ENCODE data around the gene STK32B. TPM values are rescaled to one million over a fixed set of nuclear protein-coding genes. Genes with fewer than 3 reads are reported as not detected.

Gene STK32B
- total and polyA plus RNA-seq, 5 donors from 2014 or later: not detected

- DNase-seq (no peak), ATAC-seq (ENCODE audit: low read depth in 2 of 2) (no peak)
- Mint-ChIP-seq H3K36me3 (no peaks in the 10 kb centered on the region), H3K9me3 (peaks cover 0 to 7% (median 0%) of the 10 kb centered on the region in 7 donors), H3K4me1 (no peaks in the 10 kb centered on the region), H3K27me3 (peaks cover 8% of the 10 kb centered on the region), H3K27ac (no peak overlapping the region), H3K4me3 (no peak overlapping the region)
- no peak overlapping the region for H3K27ac ChIP-seq (ENCODE audit: insufficient read depth, low read length, poor library complexity, severe bottlenecking)
- no peaks in the 10 kb centered on the region for H3K27me3 ChIP-seq (ENCODE audit: control insufficient read depth, insufficient read depth, low read length)
- no peak overlapping the region for H3K4me3 ChIP-seq (ENCODE audit: low read depth, low read length)
- no peaks in the 10 kb centered on the region for H3K9me3 ChIP-seq (ENCODE audit: control insufficient read depth in 2 of 2, low read length in 2 of 2)
- H3K4me1 ChIP-seq (ENCODE audit: control insufficient read depth, insufficient read depth, low read length, poor library complexity, severe bottlenecking): no peaks in the 10 kb centered on the region
- H3K36me3 ChIP-seq (ENCODE audit: control insufficient read depth, insufficient read depth, low read length): no peaks in the 10 kb centered on the region
Observed at GRCh38 chr4:5114950-5115349, 63.7 kb downstream of the STK32B start.

DNA sequence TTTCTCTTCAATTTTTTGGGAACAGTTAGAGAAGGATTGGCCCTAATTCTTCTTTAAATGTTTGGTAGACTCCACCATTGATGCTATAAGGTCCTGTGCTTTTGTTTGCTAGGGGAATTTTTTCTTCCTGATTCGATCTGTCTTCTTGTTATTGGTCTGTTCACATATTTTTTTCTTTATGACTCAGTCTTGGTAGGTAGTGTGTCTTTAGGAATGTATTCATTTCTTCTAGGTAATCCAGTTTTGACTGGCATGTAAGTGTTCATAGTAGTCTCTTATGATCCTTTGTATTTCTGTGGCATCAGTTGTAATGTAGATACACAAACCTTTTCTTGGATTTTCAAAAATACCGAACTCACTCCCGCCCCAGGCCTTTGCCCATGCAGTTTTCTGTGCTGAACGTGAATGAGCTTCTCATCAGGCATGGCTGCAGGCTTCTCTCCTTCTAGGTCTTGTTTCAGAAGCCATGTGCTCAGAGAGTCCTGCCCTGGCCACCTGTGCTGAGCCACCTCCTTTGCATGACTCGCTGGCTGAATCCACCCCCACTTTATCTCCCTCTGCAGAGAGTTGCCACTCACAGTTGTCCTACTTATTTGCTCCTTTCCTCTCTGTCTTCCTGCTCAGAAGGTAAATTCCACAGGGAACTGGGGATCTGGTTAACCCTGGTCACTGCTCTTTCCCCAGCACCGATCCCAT lies 67.0 kb downstream of the STK32B start:
- Mint-ChIP-seq H3K27me3 (no peaks in the 10 kb centered on the region), H3K4me1 (no peaks in the 10 kb centered on the region), H3K9me3 (peaks cover 0 to 8% (median 0%) of the 10 kb centered on the region in 7 donors), H3K4me3 (no peak overlapping the region), H3K36me3 (no peaks in the 10 kb centered on the region), H3K27ac (no peak overlapping the region)
- H3K27me3 ChIP-seq (ENCODE audit: control insufficient read depth, insufficient read depth, low read length): no peaks in the 10 kb centered on the region
- no peaks in the 10 kb centered on the region for H3K36me3 ChIP-seq (ENCODE audit: control insufficient read depth, insufficient read depth, low read length)
- no peaks in the 10 kb centered on the region for H3K9me3 ChIP-seq (ENCODE audit: control insufficient read depth in 2 of 2, low read length in 2 of 2)
- no peak overlapping the region for H3K27ac ChIP-seq (ENCODE audit: insufficient read depth, low read length, poor library complexity, severe bottlenecking)
- no peaks in the 10 kb centered on the region for H3K4me1 ChIP-seq (ENCODE audit: control insufficient read depth, insufficient read depth, low read length, poor library complexity, severe bottlenecking)
- DNase-seq (no peak), ATAC-seq (ENCODE audit: low read depth in 2 of 2) (no peak)
- H3K4me3 ChIP-seq (ENCODE audit: low read depth, low read length): no peak overlapping the region

DNA sequence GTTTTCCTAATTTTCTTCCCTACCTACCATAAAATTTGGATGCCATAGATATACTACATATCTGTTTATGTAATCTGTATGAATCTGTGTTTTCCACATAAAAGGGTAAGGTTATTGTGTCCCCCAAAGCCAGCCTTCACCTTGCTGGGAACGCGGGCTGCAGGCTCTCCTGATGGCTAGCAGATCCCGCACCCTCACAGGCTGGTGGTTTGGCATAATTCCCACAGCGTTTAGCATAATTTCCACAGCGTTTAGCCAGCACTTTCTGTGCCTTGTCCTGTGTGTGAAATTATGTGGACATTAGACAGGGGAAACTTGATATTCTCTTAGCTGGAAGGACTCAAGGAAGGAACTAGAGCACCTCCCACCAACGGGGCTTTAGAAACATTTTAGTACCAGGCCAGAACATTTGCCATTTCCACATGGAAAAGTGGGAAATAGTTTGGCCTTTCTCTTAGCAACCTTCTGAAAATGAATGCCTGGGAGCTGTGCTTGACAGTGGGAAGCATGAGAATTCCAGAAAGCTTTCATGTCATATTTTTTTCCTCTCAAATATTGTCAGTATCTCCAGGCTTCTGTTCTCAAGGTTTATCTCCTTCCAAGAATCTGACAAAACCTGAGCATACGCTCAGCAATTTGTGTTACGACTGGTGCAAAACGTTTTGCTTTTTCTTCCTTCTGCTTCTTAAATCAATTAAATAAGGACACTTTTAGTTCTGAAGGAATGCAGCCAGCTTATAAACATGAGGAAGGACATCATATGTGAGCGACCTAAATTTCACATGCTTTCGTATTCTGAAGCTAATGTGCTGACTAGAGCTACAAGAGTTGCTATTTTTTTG lies 67.9 kb downstream of the STK32B start:
- Histone ChIP-seq H3K9me3 (ENCODE audit: control insufficient read depth in 2 of 2, low read length in 2 of 2) (no peaks in the 10 kb centered on the region), H3K4me3 (ENCODE audit: low read depth, low read length) (no peak overlapping the region), H3K36me3 (ENCODE audit: control insufficient read depth, insufficient read depth, low read length) (no peaks in the 10 kb centered on the region), H3K27ac (ENCODE audit: insufficient read depth, low read length, poor library complexity, severe bottlenecking) (no peak overlapping the region), H3K27me3 (ENCODE audit: control insufficient read depth, insufficient read depth, low read length) (no peaks in the 10 kb centered on the region), H3K4me1 (ENCODE audit: control insufficient read depth, insufficient read depth, low read length, poor library complexity, severe bottlenecking) (no peaks in the 10 kb centered on the region)
- Mint-ChIP-seq H3K36me3 (no peaks in the 10 kb centered on the region), H3K9me3 (peaks cover 0 to 8% (median 0%) of the 10 kb centered on the region in 7 donors), H3K4me3 (no peak overlapping the region), H3K4me1 (no peaks in the 10 kb centered on the region), H3K27me3 (no peaks in the 10 kb centered on the region), H3K27ac (no peak overlapping the region)
- DNase-seq (no peak), ATAC-seq (ENCODE audit: low read depth in 2 of 2) (no peak)

- H3K9me3 Mint-ChIP-seq: peaks cover 0 to 8% (median 0%) of the 10 kb centered on the region in 7 donors
- no peak for ATAC-seq (ENCODE audit: low read depth in 2 of 2)
Observed at GRCh38 chr4:5120067-5120466, 68.8 kb downstream of the STK32B start.

DNA sequence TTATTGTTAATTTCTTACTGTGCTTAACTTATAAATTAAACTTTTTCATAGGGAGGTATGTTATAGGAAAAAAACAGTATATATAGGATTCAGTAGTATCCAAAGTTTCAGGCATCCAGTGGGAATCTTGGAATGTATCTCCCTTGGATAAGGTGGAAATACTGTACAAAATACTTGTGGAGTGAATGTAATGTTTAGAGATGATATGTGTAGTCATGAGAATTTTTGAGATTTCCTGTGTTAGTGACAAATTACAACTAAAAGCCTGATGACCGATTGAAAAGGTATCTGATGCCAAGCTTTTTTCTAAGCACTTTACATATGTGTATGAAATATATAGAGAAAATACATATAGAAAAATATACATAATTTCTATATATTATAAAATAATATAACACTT lies 69.2 kb downstream of the STK32B start:
- ATAC-seq (ENCODE audit: low read depth in 2 of 2) (no peak), DNase-seq (no peak)
- H3K27ac Mint-ChIP-seq: no peak overlapping the region
- Histone ChIP-seq H3K27me3 (ENCODE audit: control insufficient read depth, insufficient read depth, low read length) (no peaks in the 10 kb centered on the region), H3K27ac (ENCODE audit: insufficient read depth, low read length, poor library complexity, severe bottlenecking) (no peak overlapping the region), H3K36me3 (ENCODE audit: control insufficient read depth, insufficient read depth, low read length) (no peaks in the 10 kb centered on the region), H3K9me3 (ENCODE audit: control insufficient read depth in 2 of 2, low read length in 2 of 2) (no peaks in the 10 kb centered on the region), H3K4me3 (ENCODE audit: low read depth, low read length) (no peak overlapping the region), H3K4me1 (ENCODE audit: control insufficient read depth, insufficient read depth, low read length, poor library complexity, severe bottlenecking) (no peaks in the 10 kb centered on the region)
- peaks cover 0 to 8% (median 0%) of the 10 kb centered on the region in 7 donors for H3K9me3 Mint-ChIP-seq
- H3K27me3 Mint-ChIP-seq: no peaks in the 10 kb centered on the region
- H3K4me1 Mint-ChIP-seq: no peaks in the 10 kb centered on the region
- no peaks in the 10 kb centered on the region for H3K36me3 Mint-ChIP-seq
- no peak overlapping the region for H3K4me3 Mint-ChIP-seq

More at GRCh38 chr4:5120067-5120466, 68.8 kb downstream of the STK32B start:
- Histone ChIP-seq H3K27me3 (ENCODE audit: control insufficient read depth, insufficient read depth, low read length) (no peaks in the 10 kb centered on the region), H3K36me3 (ENCODE audit: control insufficient read depth, insufficient read depth, low read length) (no peaks in the 10 kb centered on the region), H3K4me1 (ENCODE audit: control insufficient read depth, insufficient read depth, low read length, poor library complexity, severe bottlenecking) (no peaks in the 10 kb centered on the region), H3K9me3 (ENCODE audit: control insufficient read depth in 2 of 2, low read length in 2 of 2) (no peaks in the 10 kb centered on the region), H3K4me3 (ENCODE audit: low read depth, low read length) (no peak overlapping the region), H3K27ac (ENCODE audit: insufficient read depth, low read length, poor library complexity, severe bottlenecking) (no peak overlapping the region)
- DNase-seq: no peak
- Mint-ChIP-seq H3K4me3 (peak overlapping the region in 1 of 4 donors; percentile 2), H3K27me3 (no peaks in the 10 kb centered on the region), H3K27ac (no peak overlapping the region), H3K4me1 (no peaks in the 10 kb centered on the region), H3K36me3 (no peaks in the 10 kb centered on the region)

- DNase-seq (no peak), ATAC-seq (ENCODE audit: low read depth in 2 of 2) (no peak)
- Mint-ChIP-seq H3K27me3 (no peaks in the 10 kb centered on the region), H3K4me1 (no peaks in the 10 kb centered on the region), H3K36me3 (no peaks in the 10 kb centered on the region), H3K27ac (no peak overlapping the region), H3K9me3 (peaks cover 0 to 8% (median 0%) of the 10 kb centered on the region in 7 donors), H3K4me3 (no peak overlapping the region)
- H3K4me1 ChIP-seq (ENCODE audit: control insufficient read depth, insufficient read depth, low read length, poor library complexity, severe bottlenecking): no peaks in the 10 kb centered on the region
- H3K36me3 ChIP-seq (ENCODE audit: control insufficient read depth, insufficient read depth, low read length): no peaks in the 10 kb centered on the region
- no peak overlapping the region for H3K4me3 ChIP-seq (ENCODE audit: low read depth, low read length)
- H3K9me3 ChIP-seq (ENCODE audit: control insufficient read depth in 2 of 2, low read length in 2 of 2): no peaks in the 10 kb centered on the region
- no peaks in the 10 kb centered on the region for H3K27me3 ChIP-seq (ENCODE audit: control insufficient read depth, insufficient read depth, low read length)
- no peak overlapping the region for H3K27ac ChIP-seq (ENCODE audit: insufficient read depth, low read length, poor library complexity, severe bottlenecking)
Observed at GRCh38 chr4:5122114-5122513, 70.8 kb downstream of the STK32B start.

GRCh38 chr4:5124876-5125275 lies 73.6 kb downstream of the STK32B start:
- DNase-seq: no peak
- H3K27ac ChIP-seq (ENCODE audit: insufficient read depth, low read length, poor library complexity, severe bottlenecking): no peak overlapping the region
- peaks cover 0 to 8% (median 0%) of the 10 kb centered on the region in 7 donors for H3K9me3 Mint-ChIP-seq
- no peak overlapping the region for H3K4me3 Mint-ChIP-seq
- no peaks in the 10 kb centered on the region for H3K27me3 ChIP-seq (ENCODE audit: control insufficient read depth, insufficient read depth, low read length)
- no peak for ATAC-seq (ENCODE audit: low read depth in 2 of 2)
- H3K36me3 Mint-ChIP-seq: no peaks in the 10 kb centered on the region
- no peaks in the 10 kb centered on the region for H3K36me3 ChIP-seq (ENCODE audit: control insufficient read depth, insufficient read depth, low read length)
- no peaks in the 10 kb centered on the region for H3K4me1 Mint-ChIP-seq
- H3K4me1 ChIP-seq (ENCODE audit: control insufficient read depth, insufficient read depth, low read length, poor library complexity, severe bottlenecking): no peaks in the 10 kb centered on the region
- H3K9me3 ChIP-seq (ENCODE audit: control insufficient read depth in 2 of 2, low read length in 2 of 2): no peaks in the 10 kb centered on the region
- H3K27ac Mint-ChIP-seq: no peak overlapping the region
- H3K27me3 Mint-ChIP-seq: peaks cover 6% of the 10 kb centered on the region
- no peak overlapping the region for H3K4me3 ChIP-seq (ENCODE audit: low read depth, low read length)

Data from CD4-positive, CD25-positive, alpha-beta regulatory T cell (primary cell).